ENCODE measurements around the gene GRK5. TPM values are rescaled to one million over a fixed set of nuclear protein-coding genes. Genes with fewer than 3 reads are reported as not detected.

The GRK5 gene
- total RNA-seq, 1 experiment from 2014 or later: 2.3 TPM

GRCh38 chr10:119420950-119421875 lies 213.8 kb downstream of the GRK5 start:
- H3K4me1 Mint-ChIP-seq: peaks cover 19% of the 10 kb centered on the region
- no peak for DNase-seq (ENCODE audit: low spot score)
- H3K27ac Mint-ChIP-seq: peak overlapping the region; percentile 15; the same call in 1 of the 2 replicates
- H3K9me3 Mint-ChIP-seq: no peaks in the 10 kb centered on the region
- POLR2A ChIA-PET: no interaction called here
- no peak for ATAC-seq
- no peak overlapping the region for H3K4me3 Mint-ChIP-seq
- CTCF ChIA-PET: interaction anchor here (0.9 to 4.2 kb wide), 8 partner anchors 24 to 222 kb away, joined by 3 to 60 read pairs (median 11); partner anchors contain the start of gene GRK5
- TF ChIP-seq MYBL2 (CRISPR knock-in tag; IDR thresholded peaks at IDR 0.05): no peak
- TF ChIP-seq CTCF (IDR thresholded peaks at IDR 0.05): no peak
- no peak for TF ChIP-seq FOXP1 (CRISPR knock-in tag; IDR thresholded peaks at IDR 0.05; ENCODE audit: borderline replicate concordance)
- TF ChIP-seq ZNF281 (CRISPR knock-in tag; IDR thresholded peaks at IDR 0.05): no peak
- TF ChIP-seq, protein P1, sequence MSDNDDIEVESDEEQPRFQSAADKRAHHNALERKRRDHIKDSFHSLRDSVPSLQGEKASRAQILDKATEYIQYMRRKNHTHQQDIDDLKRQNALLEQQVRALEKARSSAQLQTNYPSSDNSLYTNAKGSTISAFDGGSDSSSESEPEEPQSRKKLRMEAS (CRISPR knock-in tag; IDR thresholded peaks at IDR 0.05): no peak
- TF ChIP-seq JUN (CRISPR knock-in tag; IDR thresholded peaks at IDR 0.05): no peak
- no peak for TF ChIP-seq RELA (CRISPR knock-in tag; IDR thresholded peaks at IDR 0.05; ENCODE audit: borderline replicate concordance)
- TF ChIP-seq, protein P2, sequence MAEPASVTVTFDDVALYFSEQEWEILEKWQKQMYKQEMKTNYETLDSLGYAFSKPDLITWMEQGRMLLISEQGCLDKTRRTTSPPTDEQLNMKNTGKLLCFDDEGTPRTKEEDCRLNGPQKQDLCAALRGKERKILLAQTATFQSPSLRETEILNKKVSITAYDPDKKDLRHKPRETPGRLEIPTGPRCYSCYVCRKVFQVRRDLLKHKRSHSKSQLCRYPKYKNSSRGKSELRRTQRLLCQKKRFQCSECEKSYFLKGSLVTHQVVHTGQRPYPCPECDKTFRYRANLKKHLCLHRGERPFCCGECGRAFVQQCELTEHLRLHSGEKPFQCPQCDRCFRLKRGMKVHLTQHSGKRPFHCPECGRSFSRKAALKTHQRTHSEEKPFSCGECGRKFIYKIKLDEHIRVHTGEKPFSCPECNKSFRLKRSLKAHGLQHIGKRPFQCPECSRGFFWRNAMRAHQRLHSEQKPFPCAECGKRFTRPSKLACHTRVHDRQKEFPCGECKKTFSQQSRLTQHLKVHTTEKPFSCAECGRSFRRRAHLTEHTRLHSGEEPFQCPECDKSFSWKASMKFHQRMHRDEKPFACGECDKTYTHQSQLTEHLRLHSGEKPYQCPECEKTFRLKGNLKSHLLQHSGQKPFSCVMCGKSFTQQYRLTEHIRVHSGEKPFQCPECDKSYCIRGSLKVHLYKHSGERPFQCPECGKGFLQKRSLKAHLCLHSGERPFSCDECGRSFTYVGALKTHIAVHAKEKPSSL (CRISPR knock-in tag; conservative IDR thresholded peaks at IDR 0.05): no peak
- no peak for TF ChIP-seq HMGA2 (CRISPR knock-in tag; IDR thresholded peaks at IDR 0.05)
- no peak for TF ChIP-seq ZNF121 (CRISPR knock-in tag; IDR thresholded peaks at IDR 0.05)
- TF ChIP-seq ZSCAN18 (CRISPR knock-in tag; IDR thresholded peaks at IDR 0.05): no peak
- TF ChIP-seq JAZF1 (CRISPR knock-in tag; IDR thresholded peaks at IDR 0.05): no peak
- no peaks in the 10 kb centered on the region for H3K36me3 Mint-ChIP-seq
- H3K27me3 Mint-ChIP-seq (ENCODE audit: low read depth): no peaks in the 10 kb centered on the region

GRCh38 chr10:119421891-119422681 lies 214.7 kb downstream of the GRK5 start:
- Mint-ChIP-seq H3K27me3 (ENCODE audit: low read depth) (no peaks in the 10 kb centered on the region), H3K9me3 (no peaks in the 10 kb centered on the region), H3K27ac (no peak overlapping the region), H3K36me3 (no peaks in the 10 kb centered on the region), H3K4me1 (peaks cover 19% of the 10 kb centered on the region), H3K4me3 (no peak overlapping the region)
- no peak for TF ChIP-seq ATF3 (CRISPR knock-in tag; conservative IDR thresholded peaks at IDR 0.05)
- TF ChIP-seq ESRRA (CRISPR knock-in tag; IDR thresholded peaks at IDR 0.05; ENCODE audit: borderline replicate concordance): no peak
- no peak for TF ChIP-seq ZNF121 (CRISPR knock-in tag; IDR thresholded peaks at IDR 0.05)
- TF ChIP-seq SOX15 (CRISPR knock-in tag; IDR thresholded peaks at IDR 0.05): no peak
- no peak for TF ChIP-seq ZNF396 (CRISPR knock-in tag; IDR thresholded peaks at IDR 0.05; ENCODE audit: borderline replicate concordance)
- no peak for TF ChIP-seq EMX1 (CRISPR knock-in tag; IDR thresholded peaks at IDR 0.05)
- no peak for TF ChIP-seq TEAD4 (CRISPR knock-in tag; IDR thresholded peaks at IDR 0.05)
- TF ChIP-seq CREM (CRISPR knock-in tag; IDR thresholded peaks at IDR 0.05): no peak
- TF ChIP-seq TEAD1 (CRISPR knock-in tag; IDR thresholded peaks at IDR 0.05): no peak
- TF ChIP-seq ZNF281 (CRISPR knock-in tag; IDR thresholded peaks at IDR 0.05): no peak
- ChIA-PET POLR2A (interaction anchor here (0.7 kb wide), 1 partner anchor 72 kb away, joined by 3 read pairs; no protein-coding TSS in a partner anchor), CTCF (interaction anchor here (0.9 to 4.2 kb wide), 11 partner anchors 23 to 223 kb away, joined by 3 to 60 read pairs (median 6); partner anchors contain the start of gene GRK5)
- DNase-seq (ENCODE audit: low spot score) (no peak), ATAC-seq (peak; percentile 65)
